ENCODE data around the gene CPTP.
A peak's percentile ranks its signal among the peaks of the same experiment; 100 is the strongest.

CPTP gene

DNA sequence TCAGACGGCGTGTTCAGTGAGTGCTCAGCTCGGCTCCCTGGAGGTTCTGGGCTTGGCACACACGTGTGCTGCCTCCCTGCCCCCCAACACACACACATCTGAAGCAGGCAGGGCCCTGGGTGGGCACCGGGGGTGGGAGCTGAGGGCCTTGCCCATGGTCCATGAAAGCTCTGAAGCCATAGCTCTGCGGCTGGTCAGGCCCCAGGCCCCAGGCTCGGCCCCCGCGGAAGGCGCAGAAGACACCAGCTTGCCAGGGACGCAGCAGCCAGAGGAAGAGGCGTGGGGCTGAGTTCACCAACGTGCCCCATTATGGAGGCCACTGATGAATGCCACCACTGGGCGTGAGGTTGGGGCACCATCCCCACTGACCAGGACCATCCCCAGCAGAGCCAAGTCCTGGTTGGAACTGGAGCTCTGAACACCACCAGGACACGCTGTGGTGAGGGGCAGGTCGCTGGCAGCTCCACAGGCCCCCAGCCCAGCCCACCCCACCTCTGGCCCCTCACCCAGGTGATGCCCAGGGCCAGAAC is 46.2 kb downstream of the CPTP start:
- no peak for DNase-seq

DNA sequence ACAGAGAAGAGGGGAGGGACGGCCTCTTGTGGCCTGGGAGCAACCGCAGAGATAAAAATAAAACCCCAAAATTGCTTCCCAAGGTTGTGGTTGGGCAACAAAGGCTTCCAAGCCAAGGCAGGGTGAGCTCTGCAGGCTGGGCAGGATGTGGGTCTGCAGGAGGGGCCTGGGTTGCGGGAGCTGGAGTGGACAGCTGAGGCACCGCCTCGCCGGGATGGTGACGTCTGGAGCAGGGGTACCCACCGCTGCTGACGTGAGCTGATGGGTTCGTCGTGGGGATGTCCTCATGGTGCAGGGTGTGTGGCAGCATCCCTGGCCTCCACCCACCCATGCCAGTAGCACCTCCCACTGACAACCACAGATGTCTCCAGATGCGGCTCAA is 46.8 kb downstream of the CPTP start:
- peak; percentile 51 for DNase-seq

DNA sequence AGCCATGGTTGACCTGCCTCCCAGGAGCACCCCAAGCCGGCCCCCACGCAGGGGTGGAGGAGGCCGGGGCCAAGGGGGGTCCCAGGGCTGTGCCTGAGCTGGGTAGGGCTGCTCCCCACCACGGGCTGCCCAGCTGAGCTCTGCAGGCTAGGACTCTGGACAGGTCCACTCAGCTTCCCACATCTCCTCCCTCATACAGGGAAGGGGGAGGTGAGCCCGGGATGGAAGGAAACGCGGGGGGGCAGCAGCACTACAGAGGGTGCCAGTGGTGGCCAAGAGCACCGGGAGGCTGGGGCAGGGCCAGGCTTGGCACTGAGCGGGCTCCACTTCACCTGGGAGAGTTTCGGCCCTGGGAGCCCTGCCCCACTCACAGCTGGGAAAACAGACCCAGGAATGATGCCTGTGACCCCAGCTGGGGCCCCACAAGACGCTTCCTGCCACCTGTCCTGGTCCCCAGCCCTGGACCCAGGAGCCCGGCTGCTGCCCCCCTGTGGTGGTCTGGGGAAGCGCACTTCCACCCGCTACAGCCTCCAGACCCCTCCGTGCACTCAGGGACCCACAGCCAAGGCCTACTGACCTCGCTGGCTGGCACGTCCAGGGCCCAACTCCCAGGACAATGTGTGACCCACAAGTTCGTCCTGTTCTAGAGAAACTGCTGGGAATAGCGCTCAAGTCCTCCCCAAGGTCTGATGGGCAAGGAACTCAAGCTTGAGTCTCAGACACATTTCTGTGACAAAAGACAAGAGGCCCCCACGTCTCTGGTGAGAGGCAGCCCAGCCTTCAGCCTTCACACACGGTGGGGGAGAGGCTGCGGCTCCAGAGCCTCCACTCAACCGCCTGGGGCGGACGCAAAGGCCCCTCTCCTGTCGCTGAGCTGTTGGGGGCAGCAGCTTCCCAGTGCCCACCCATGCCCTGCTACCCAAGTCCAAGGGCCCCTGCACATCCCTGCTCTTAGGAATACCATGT is 47.4 kb downstream of the CPTP start:
- peak; percentile 83 for DNase-seq

DNA sequence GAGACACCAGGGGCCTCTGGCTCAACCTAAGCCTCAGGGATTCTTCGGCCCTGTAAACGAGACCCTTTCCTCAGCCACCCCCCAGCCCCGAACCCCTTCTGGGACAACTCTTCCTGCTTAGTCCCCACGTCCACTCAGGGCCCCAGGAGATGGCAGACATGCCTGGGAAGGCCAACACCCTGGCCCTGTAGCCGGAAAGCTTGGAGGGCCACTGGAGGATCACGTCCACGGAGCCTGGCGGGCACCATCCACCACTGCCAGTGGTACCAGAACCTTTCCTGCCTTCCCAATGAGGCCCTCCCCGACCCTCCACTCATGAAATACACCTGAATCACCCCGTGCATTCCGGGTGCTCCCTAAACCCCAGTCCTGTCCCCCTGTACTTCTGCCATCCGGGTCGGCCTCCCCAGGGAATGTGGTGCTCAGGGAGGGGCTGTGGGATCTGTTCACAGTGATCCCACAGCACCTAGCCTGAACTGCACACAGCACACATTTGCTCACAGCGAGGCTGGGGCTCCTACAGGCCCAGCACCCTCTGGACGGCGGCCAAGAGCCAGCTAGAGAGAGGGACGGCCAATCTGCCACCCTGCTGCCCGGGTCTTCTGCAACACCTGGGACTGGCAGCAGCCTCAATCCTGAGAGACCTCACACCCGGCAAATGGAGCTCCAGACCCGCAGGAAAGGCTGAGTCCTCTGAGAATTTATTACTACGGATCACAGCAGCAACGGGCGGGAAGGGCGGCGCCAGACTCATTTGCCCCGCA is 48.6 kb downstream of the CPTP start:
- no peak for DNase-seq

DNA sequence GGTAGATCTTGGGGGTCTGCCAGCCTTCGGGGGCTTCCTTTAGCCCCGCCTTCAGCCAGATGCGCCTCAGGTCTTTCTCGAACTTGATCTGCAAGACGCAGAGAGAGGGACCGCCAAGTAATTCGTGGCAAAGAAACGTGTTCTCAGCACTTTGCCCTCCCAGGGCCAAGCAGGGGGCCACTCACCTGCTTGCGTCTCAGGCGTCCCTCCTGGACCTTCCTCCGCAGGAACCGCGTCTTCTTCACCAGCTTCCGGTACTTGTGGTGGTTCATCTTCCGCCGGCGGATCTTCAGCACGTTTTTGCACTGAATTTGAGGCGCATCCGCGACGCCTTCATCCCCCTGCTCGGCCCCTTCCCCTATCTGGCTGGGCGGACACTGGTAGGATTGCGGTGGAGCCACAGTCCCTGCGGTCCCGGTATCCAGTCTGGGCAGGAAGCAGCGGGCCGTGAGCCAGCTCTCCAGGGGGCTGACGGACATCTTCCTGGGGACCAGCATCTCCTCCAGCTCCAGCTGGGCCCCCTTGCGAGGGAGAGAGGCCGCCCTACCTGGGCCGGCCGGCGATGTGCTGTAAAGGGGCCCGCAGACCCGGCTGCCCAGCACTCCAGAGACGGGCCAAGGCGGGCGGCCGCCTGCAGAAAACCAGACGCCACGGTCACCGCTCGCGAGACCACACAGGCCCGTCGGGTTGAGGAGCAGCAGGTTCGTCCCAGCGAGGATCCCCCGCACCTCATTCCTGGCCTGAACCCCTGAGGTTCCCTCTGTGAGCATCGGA is 49.4 kb downstream of the CPTP start:
- no peak for DNase-seq

DNA sequence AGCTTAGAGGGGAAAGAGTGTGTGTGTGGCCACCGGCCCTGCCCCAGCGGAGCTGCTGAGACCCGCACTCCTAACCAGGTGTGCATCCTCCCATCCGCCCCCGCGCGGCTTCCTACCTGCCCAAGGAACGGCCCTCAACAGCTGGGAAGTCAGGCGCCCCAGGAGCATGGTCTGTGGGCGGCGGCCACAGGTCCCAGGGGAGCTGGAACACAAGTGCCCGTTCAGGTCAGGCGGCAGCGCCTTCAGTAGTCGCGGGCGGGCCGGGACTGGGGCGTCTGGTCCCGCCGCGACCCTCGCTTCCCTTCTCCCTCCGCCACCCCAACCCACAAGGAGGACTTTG is 50.0 kb downstream of the CPTP start:
- no peak for DNase-seq

DNA sequence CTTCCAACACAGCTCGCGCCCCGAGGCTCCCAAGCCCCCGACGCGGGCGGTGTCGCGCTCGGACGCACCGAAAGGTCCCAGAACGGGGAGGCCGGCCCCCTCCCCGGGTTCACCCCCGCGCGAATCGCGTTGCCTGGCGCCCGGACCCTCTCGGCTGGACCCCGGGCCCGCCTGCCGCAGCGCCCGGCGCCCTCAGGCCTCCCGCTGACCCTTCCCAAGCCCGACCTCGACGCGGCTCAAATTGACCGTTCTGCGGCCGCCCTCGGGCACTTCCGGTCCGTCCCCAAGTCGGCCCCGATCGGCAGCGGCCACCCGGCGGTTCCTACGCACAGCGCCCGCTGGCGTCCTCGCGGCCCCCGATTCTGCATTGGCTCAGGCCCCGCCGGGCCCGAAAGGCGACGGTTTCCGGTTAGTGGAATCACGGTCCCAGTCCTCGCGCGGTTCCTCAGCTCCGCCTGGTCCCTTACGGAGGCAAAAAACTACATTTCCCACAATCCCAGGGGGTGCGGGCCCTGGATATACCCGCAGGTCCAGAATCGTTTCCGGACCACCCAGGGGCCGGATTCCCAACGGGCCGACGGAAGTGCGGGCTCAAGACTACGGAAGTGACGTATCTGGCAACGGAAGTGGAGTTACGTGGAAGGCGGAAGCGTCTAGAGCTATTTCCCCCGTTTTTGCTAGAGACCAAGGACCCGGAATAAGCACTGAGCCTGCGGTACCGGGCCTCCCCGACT is 50.5 kb downstream of the CPTP start, which contains the start of gene AURKAIP1:
Gene AURKAIP1, minus strand, starts transcription at position 279 of the 734 bp plus-strand sequence. CDS start 451 bp downstream, outside the sequence.
- DNase-seq: peak; percentile 100

DNA sequence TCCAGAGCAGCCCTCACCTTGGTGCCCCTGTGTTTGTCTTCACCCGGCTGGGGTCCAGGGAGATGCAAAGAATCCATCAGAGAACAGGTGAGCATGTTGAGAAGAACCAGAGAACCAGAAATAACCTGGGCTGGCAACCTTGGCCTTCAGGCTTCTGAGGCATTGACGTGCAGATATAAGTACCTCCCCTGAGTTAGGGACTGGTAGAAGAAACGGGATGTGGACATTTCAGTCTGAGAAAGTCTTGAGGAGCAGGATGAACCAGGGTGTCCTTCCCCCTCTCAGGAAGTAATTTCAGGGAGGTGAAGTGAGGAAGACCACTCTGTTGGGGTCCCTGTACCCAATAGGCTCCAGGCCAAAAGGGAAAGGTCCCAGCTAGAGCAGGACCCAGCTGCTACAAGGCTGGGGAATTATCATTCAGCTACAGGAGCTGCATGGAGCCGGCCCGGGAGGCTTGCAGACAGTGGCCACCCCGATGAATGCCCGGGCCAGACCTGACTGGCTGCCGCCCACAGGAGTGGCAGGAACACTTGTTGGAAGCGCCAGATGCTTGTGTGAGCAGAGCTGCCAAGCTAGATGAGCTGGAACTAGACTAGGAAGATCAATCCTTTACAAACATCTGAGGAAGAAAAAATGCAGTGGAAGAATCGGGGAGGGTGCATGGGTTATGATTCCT is 52.1 kb downstream of the CPTP start:
- DNase-seq: no peak

DNA sequence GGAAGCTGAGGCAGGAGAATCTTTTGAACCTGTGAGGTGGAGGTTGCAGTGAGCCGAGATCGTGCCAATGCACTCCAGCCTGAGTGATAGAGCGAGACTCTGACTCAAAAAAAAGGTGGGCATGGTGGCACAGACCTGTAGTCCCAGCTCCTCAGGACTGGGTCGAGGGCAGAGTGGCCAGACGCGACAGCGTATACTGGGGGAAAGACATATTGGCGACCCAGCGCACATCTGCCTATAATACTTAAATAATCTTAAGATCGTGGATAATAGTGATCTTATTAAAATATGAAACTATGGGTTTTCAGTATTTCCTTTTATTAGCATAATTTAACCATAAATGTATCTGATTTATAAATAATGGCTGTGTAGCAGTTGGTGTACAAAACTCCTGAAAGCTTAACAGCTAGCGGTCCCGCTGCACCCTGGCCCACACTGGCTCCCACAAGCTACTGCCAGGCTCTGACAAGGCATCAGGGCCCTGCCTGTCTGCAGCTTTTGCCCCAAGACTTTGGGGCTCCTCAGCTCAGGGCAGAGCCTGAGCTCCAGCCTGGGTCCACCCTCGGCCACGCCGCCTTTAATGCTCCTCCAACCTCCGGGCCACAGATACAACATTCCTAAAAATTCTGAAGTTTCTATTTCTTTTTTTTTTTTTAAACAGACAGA is 53.1 kb downstream of the CPTP start:
- no peak for DNase-seq

Measured in RPMI8226 (cell line).